GM21381 (cell line): ENCODE data around the gene CYFIP1.
A peak's percentile ranks its signal among the peaks of the same experiment; 100 is the strongest.
"Not testable (repeated sequence)": the region's sequence is repeated elsewhere in the genome, so short reads cannot be mapped to it uniquely, and the experiment has no call there.

Experiments
- ATAC-seq: cut with Tn5 transposase; IDR thresholded peaks from one replicate; pipeline ENCODE4 v1.9.1; 2021; ENCODE audit warnings: mild to moderate bottlenecking, moderate library complexity; ENCODE audit not compliant: unreplicated experiment

CYFIP1 gene

GRCh38 chr15:22980189-22981050 is at the start of gene CYFIP1:
Gene CYFIP1 (minus strand): TSS chr15:22980368. CDS start chr15:22947285, 33,083 bp downstream.
- ATAC-seq, result peak; percentile 63

- no peak for ATAC-seq
Measured at GRCh38 chr15:23026218-23026617, 46.0 kb upstream of the CYFIP1 start.

- no peak for ATAC-seq
Measured at GRCh38 chr15:23022156-23022555, 42.0 kb upstream of the CYFIP1 start.

DNA sequence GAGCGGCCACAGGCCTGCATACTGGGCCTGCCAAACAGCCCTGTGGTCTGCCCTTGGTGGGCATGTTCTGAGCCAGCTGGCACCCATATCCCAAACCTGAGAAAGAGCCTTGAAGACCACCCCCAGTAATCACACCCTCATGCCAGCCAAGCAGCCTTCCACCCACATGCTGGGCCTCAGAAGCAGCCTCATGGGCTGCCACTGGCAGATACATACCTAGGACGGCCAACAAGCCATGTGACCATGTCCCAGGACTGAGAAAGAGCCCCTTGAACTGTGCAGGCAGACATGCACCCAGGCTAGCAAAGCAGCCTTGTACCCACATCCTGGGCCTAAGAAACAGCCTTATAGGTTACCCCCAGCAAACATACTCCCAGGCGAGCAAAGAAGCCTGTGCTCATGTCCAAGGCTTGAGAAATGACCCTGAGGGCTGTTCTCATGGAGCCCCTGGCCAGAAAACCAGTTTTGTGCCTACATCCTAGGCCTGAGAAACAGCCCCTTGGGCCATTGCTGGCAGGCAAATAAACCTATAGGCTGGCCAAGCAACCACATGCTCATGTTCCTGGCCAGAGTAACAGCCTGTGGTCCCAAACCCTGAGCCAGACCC is 34.3 kb upstream of the CYFIP1 start:
- ATAC-seq, result no peak

DNA sequence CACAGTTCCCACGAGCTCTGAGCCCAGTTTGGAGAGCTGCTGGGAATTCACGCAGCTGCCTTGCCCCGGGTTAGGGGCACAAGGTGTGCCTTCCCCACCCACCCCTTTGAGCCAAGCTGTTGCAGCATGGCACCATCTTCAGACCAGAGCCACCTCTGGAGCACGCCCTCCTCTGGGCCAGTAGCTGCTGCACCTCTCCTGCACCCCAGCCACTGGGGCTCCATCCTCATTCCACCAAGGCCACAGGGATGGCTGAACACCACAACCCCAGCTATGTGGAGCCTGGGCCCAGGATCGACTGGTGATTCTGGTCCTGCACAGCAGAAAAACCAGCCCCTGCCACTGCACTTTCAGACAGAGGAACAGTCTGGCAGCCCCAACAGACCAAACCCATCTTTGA is 33.5 kb upstream of the CYFIP1 start:
- ATAC-seq, result no peak

GRCh38 chr15:23012616-23013015 is 32.4 kb upstream of the CYFIP1 start:
- not testable (repeated sequence) for ATAC-seq

GRCh38 chr15:23003736-23004135 is 23.6 kb upstream of the CYFIP1 start:
- ATAC-seq, result no peak

DNA sequence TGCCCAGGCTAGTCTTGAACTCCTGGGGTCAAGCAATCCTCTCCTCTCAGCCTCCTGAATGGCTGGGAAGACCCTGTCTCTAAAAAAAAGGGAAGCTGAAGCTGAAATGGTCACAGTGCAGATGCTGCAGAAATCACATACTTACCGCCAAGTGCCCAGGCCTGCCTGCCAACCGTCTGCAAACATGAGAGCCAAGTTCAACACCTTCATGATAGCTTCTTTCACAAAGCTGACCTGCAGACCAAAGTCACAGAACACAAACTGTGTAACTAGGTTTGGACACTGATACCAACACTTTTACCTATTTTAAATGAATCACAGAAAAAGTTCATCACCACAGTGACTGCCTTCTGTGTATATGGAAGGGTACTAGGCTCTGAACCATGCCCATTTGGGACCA is 22.8 kb upstream of the CYFIP1 start:
- no peak for ATAC-seq

- ATAC-seq, result no peak
Measured at GRCh38 chr15:22995795-22996194, 15.6 kb upstream of the CYFIP1 start.

DNA sequence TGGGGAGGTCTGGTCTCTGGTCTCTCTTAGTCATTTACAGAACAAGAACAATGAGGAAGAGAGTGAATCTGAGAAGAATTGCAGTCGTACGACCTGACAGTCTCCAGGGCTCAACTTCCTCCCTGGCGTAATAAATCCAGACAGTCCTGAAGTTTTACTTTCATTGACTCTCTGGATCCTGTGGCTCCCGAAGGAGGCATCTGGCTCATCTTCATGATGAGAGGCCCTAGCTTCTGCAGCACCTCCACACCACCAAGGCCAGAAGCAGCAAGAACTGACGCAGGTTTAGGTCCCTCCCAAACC is 11.8 kb upstream of the CYFIP1 start:
- no peak for ATAC-seq

DNA sequence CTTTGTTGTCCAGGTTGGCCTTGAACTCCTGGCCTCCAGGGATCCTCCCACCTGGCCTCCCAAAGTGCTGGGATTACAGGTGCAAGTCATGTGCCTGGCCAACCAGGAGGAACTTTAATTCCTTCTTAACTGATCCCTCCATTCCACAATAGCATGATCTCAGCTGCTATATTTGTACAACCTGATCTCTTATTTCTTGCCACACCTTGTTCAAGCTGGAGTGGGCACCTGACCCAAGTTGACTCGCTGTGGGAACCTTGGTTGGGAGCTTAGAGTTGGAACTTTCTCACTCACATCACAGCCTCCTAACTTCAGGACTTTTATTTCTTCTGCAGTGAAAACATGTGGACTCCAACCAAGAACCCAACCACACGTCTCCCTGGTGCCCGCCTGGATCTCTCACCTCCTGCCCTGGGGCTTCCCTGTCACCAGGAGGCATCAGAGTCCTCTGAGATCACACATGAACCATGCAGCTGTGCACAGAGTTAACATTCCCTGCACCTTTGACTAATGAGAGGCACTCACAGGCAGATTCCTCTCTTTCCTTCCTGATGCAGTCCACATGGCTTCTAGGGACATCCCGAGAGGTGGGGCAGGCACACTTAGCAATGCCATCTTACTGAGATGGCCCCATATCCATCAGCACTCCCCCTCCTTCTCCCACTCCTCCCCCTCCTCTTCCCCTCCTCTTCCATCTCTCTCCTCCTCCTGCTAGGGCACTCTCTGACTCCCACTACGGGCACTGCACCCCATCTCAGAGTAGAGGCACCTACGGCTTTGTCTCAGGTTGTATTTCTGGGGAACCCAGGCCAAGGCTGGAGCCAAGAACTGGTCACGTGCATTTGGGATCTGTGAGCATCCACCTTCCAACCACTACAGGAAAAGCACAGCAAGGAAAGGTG is 9.7 kb upstream of the CYFIP1 start:
- ATAC-seq, result no peak

GRCh38 chr15:22988811-22989210 is 8.6 kb upstream of the CYFIP1 start:
- no peak for ATAC-seq

DNA sequence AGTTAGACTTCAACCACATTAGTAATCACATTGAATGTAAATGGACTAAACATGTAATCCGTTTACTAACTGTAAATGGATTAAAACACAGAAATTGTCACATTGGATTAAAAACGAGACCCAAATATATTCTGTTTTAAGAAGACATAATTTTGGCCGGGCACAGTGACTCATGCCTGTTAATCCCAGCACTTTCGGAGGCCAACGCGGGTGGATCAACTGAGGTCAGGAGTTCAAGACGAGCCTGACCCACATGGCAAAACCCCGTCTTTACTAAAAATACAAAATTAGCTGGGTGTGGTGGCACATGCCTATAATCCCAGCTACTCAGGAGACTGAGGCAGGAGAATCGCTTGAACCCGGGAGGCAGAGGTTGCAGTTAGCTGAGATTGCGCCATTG is 1.8 kb upstream of the CYFIP1 start:
- not testable (repeated sequence) for ATAC-seq

DNA sequence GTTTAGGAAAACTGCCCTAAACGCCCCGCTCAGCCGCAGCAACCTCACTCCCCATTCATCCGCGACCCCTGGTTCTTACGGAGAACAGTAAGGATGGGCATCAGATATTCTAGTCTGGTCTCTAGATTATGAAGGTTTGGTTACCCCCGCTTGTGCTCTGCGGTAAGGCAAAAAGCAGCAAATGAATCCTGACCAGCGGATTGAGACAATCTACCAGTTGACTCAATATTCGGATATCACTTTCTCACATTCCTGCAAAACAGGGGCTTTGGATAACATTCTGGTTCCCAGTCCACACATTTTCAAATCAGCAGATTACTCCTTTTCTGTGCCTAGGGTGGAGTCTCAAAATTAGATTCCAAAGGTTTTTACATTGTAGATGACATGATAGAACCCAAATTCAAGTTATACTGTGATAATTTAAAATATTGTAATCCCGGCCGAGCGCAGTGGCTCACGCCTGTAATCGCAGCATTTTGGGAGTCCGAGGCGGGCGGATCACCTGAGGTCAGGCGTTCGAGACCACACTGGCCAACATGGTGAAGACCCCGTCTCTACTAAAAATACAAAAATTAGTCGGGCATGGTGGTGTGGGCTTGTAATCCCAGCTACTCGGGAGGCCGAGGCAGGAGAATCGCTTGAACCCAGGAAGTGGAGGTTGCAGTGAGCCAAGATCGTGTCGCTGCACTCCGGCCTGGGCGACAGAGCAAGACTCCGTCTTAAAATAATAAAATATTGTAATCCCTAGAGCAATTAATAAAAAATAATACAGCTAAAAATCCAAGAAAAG is 1.1 kb upstream of the CYFIP1 start:
- no peak for ATAC-seq

DNA sequence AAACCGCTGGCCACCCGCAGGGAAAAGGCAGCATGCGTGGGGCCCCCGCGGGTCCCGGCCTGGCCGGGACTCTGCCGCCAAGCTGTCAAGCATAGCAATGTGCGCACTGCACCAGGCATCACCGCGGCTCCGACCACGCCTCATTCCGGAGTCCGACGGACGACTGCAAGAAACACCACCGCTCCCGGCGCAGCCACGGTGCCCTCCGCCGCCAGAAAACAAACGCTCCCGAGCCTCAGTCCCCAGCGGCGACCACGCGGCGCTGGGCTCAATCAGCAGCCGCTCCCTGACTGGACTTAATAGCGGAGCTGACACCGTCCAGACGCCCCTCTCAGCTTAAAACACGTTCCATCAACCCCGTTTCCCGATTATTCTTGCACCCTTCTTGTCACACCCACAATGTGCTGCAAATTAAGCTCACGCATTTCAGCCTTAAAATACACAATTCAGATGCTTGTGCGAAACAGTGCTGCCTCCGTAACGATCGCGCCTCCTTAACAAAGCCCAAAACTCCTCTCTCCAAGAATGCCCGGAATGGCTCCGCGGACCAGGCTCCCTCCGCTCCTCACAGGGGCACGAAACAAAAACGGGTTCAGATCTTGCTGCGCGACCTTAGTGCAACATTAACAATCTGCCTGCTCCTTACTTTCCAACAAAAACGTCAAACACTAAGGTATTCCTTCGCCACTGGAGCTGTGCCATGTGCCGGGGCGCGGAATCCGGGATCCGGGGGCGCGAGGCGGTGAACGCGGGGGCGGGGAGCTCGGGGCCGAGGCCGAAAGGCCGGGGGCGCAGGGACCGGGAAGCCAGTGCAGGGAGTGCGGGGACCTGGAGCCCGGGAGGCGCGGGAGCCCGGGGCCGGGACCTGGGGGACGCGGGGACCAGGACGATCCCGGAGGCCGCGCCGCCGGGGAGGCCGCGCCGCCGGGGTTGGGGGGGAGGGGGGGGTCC is 655 bp downstream of the CYFIP1 start:
- peak; percentile 63 for ATAC-seq

DNA sequence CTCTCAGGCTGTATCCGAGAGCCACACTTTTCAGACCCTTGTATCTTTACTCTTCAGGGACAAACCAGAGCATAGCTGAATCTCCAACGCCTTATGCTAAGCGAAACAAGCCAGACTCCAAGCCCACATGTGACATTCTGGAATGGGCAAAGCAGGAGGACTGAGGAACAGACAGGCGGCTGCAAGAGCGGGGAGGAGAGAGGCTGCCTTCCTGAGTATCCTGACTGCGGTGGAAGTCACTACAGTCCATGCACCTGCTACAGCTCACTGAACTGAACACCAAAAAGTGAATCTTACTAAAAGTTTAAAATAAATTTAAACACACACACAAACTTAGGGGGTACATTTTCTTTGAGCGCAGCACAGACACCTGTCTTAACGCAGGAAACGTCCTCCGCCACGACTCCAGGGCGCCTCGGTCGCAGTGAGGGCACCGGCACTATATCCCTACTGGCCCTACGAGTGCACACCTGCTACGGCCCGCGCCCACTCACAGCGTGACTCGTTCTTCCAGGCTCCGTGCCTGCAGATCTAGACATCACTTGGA is 1.4 kb downstream of the CYFIP1 start:
- peak; percentile 38 for ATAC-seq

DNA sequence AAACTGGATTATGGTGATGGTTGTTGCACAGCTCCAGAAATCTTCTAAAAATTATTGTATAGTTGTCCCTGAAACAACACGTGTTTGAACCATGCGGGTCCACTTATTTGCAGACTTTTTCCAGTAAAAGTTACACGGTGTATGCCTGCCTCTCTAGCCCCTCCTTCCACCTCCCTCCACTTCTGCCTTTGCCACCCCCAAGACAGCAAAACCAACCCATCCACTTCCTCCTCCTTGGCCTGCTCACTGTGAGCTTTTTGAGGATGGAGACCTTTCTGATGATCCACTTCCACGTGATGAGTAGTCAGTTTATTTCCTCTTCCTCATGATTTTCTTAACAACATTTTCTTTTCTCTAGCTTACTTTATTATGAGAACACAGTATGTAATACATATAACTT is 5.4 kb downstream of the CYFIP1 start:
- ATAC-seq, result no peak

DNA sequence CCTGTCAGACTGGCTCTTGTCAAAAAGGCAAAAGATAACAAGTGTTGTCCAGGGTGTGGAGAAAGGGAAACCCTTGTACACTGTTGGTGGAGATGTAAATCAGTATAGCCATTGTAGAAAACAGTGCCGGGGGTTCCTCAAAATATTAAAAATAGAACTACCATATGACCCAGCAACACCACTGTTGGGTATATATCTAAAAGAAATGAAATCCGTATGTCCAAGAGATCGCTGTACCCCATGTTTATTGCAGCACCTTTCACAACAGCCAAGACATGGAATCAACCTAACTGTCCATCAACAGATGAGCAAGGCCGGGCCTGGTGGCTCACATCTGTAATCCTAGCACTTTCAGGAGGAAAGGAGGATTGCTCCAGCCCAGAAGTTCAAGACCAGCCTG is 6.2 kb downstream of the CYFIP1 start:
- no peak for ATAC-seq

- peak; percentile 61 for ATAC-seq
Measured at GRCh38 chr15:22973286-22973685, 6.9 kb downstream of the CYFIP1 start.
